ENCODE measurements around the gene DLK1.

DLK1 gene

DNA sequence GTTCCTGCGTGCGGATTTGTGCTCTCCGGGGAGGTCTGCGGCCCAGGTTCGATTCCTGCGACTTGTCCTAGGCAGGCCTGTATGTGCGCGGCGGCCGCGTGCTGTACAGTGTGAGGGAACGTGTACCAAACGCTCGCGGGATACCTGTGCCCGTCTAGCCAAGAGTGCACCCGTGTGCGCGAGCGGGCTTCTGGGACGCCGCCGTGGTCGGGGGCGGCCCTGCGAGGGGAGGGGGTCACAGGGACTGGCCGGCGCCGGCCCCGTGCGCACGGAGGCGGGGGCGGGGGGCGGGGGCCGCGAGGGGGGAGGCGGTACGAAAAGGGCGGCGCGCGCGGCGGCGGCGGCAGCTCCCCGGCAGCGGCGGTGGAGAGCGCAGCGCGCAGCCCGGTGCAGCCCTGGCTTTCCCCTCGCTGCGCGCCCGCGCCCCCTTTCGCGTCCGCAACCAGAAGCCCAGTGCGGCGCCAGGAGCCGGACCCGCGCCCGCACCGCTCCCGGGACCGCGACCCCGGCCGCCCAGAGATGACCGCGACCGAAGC, at the start of gene DLK1:
DLK1 (plus strand) TSS at position 343 of the 536 bp plus-strand sequence; CDS start at position 520, 177 bp downstream.
- DNase-seq (ENCODE audit: low read depth, low spot score), result no peak
- H3K27ac ChIP-seq, result no peak within 1 kb of the TSS

GRCh38 chr14:100677152-100677551, 49.5 kb upstream of the DLK1 start:
- DNase-seq (ENCODE audit: low read depth, low spot score), result no peak
- no peak overlapping the region for H3K27ac ChIP-seq

DNA sequence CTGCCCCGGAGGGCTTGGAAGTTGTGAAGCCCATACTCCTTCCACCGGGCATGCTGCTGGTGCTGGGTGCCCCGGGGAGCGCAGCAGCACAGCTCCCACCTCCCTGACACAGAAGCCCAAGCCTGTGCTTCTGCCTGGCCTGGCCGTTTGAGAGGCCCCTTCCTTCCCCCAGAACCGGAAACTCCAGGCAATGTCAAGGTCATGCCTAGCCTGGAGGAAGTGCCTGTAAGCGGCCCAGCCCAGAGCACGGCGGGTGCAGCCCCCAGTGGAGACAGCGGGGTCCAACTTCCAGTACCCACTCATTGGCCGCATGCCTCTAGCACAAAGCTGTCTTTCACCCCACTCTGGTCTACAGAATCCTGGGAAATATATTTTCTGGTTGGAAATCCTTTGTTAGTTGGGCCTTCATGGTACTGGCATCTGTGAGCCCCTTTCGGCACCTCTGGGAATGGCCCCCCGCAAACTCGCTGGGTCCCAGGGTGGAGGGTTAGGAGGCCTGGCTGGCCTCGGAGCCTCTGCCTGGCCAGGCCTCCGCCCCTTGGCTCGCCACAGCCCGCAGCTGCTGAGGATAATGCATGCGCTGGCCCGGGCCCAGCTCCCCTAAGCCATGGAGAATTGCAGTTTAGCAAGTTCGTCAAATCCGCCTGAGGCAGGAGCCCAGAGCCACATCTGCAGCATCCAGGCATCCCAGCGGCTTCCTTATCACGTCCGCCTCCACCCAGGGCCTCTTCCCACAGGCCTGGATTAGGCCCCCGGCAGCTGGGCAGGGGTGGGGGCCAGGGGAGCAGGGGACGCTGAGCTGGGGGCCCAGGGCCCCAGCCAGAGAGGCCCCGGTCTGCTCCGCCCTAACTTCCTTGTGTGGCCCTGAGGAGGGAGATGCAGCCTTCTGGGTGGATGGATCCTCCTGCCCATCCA, 48.9 kb upstream of the DLK1 start:
- no peak overlapping the region for H3K27ac ChIP-seq
- no peak for DNase-seq (ENCODE audit: low read depth, low spot score)

GRCh38 chr14:100678469-100678828, 48.2 kb upstream of the DLK1 start:
- DNase-seq (ENCODE audit: low read depth, low spot score), result no peak
- H3K27ac ChIP-seq, result no peak overlapping the region

- no peak for DNase-seq (ENCODE audit: low read depth, low spot score)
- no peak overlapping the region for H3K27ac ChIP-seq
Observed at GRCh38 chr14:100679153-100679552, 47.5 kb upstream of the DLK1 start.

DNA sequence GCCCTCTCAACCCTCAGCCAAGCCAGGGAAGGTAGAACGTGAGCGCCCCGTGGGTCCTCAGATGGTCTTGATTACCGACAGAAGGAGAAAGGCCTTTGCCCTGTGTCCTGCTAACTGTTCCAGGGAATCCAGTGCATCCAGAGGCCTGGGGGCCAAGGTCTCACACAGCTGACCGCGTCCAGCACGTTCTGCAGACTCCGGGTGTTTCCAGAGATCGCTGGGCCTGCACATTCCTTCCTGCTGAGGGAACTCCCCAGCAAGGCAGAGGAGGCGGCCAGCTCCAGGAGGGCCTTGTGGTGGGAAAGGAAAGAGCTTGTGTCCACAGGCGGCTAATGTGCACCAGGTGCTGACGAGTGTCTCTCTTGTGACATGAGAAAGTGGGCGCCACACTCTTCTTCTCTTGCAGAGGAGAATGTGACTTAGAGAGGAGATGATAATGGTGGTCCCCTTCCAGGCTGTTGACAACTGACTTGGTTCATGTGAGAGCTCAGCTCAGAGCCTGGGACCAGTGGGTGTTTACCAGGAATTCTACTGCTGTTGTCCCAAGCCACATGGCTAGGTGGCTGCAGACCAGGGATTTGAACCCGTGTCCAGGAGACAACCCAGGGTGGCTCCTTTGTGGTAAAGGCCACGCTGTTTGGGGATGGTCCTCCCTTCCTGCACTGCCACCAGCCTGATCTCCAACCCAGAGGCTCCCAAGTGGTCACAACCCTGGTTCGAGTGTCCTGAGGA, 46.8 kb upstream of the DLK1 start:
- no peak for DNase-seq (ENCODE audit: low read depth, low spot score)

GRCh38 chr14:100680439-100681051, 46.1 kb upstream of the DLK1 start:
- DNase-seq (ENCODE audit: low read depth, low spot score), result no peak
- no peak overlapping the region for H3K27ac ChIP-seq

More for the DNA sequence above, 46.8 kb upstream of the DLK1 start:
- H3K27ac ChIP-seq, result no peak overlapping the region

DNA sequence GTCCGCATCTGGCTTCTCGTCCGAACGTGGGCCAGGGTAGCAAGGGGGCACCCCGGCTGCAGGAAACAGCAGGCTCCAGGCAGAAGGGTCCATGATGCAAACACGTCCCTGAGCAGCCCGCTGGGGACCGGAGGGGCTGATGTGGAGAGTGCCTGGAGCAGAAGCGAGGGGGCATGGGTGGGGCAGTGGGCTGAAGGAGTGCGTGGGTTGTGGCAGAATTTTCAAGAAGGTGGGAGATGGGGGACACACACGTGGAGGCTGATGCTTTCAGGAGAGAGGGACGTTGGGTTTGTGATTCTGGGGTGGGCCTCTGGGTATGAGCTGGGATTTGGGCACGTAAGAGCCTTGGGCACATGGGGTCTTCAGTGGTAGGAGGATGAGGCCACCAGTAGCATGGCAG, 45.6 kb upstream of the DLK1 start:
- no peak overlapping the region for H3K27ac ChIP-seq
- DNase-seq (ENCODE audit: low read depth, low spot score), result no peak

GRCh38 chr14:100682749-100683148, 43.9 kb upstream of the DLK1 start:
- no peak for DNase-seq (ENCODE audit: low read depth, low spot score)
- no peak overlapping the region for H3K27ac ChIP-seq

GRCh38 chr14:100683578-100683977, 43.1 kb upstream of the DLK1 start:
- no peak for DNase-seq (ENCODE audit: low read depth, low spot score)
- no peak overlapping the region for H3K27ac ChIP-seq

DNA sequence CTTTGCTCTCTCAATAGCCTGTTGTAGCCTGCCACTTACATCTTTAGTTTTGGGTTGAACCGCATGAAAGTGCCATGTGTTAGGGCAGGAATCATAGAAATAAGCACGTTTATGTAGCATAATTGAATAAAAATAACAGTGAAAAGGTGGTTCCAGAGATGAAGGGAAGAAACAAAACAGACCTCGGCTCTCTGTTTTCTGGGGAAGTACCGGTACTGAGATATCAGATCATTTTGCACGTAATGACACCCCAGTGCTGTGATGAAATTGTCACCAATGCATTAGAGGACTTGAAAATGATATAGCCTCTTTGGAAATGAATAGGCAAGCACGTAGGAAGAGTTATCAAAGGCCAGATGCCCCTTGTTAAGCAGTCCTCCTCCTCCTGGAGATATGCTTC, 42.5 kb upstream of the DLK1 start:
- DNase-seq (ENCODE audit: low read depth, low spot score), result no peak
- no peak overlapping the region for H3K27ac ChIP-seq

DNA sequence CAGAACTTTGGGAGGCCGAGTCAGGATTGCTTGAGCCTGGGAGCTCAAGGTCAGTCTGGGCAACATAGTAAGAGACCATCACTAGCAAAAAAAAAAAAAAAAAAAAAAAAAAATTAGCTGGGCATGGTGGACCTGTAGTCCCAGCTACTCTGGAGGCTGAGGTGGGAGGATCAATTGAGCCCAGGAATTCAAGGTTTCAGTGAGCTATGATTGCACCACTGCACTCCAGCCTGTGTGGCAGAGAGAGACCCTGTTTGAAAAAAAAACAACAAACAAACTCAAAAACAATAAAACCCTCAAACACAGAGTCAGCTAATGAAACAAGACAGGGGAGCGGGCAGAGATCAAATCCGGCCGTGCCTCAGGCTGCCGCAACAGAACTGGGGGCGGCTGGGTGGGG, 41.7 kb upstream of the DLK1 start:
- H3K27ac ChIP-seq, result no peak overlapping the region
- no peak for DNase-seq (ENCODE audit: low read depth, low spot score)

DNA sequence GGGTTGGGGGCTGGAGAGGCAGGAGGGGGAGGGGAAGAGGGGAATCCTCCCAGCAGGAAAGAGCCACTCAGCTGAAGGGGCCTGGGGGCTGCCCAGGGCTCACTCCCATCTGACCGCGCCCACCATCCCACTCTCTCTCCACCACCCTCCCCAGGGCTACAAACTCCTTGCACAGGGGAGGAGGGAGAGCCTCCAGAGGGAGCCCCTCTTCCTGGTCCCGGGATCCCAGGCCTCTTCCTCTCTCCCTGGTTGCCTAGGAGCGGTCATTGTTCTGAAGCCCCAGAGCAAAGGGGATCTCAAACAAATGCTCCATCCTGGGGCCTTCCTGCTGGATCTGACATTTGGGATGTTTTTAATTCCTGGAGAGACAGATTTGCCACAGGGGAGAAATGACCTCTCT, 39.8 kb upstream of the DLK1 start:
- H3K27ac ChIP-seq, result no peak overlapping the region
- no peak for DNase-seq (ENCODE audit: low read depth, low spot score)

- DNase-seq (ENCODE audit: low read depth, low spot score), result no peak
Observed at GRCh38 chr14:100687386-100687785, 39.3 kb upstream of the DLK1 start.

GRCh38 chr14:100688051-100688450, 38.6 kb upstream of the DLK1 start:
- H3K27ac ChIP-seq, result no peak overlapping the region
- no peak for DNase-seq (ENCODE audit: low read depth, low spot score)

More at GRCh38 chr14:100687386-100687785, 39.3 kb upstream of the DLK1 start:
- H3K27ac ChIP-seq, result no peak overlapping the region

DNA sequence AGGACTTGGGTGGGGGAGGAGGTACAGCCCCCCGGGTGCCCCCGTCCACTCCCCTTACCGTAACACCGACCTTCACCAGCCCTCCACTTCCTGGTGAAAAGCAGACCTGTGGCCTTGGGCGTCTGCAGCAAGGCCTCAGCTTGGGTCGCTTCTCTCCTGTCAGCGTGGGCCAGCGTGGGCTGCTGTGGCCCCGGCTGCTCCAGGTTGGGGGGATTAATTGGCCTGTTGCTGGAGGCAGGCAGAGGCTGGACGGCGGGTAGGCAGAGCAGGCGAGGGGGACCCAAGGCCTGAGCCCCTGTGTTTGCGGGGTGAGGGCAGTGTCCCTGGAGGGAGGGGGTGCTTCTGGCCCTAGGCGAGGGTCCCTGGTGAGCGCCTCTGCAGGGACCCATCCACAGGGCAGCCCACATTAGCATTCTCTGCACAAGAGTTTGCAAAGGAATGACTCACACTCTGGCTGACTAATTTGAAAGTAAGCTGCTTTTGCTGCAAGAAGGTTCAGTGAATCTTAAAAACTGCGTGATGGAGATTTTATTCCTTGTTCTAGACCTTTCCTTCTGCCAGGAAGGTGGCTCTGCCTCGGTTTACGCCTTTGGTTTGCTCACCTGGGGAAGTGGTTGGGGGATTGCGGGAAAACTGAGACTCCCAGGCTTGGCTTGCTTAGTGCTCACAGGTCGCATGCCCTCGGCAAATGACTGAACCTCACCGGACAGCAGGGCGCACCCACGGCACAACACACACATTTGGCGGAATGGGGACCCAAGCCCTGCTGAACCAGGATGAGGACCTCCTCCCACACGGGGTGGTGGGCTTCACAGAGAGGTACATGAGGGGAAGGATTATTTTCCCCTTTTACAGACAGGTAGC, 37.9 kb upstream of the DLK1 start:
- no peak for DNase-seq (ENCODE audit: low read depth, low spot score)
- H3K27ac ChIP-seq, result no peak overlapping the region

- H3K27ac ChIP-seq, result no peak overlapping the region
- DNase-seq (ENCODE audit: low read depth, low spot score), result no peak
Observed at GRCh38 chr14:100690672-100691071, 36.0 kb upstream of the DLK1 start.

DNA sequence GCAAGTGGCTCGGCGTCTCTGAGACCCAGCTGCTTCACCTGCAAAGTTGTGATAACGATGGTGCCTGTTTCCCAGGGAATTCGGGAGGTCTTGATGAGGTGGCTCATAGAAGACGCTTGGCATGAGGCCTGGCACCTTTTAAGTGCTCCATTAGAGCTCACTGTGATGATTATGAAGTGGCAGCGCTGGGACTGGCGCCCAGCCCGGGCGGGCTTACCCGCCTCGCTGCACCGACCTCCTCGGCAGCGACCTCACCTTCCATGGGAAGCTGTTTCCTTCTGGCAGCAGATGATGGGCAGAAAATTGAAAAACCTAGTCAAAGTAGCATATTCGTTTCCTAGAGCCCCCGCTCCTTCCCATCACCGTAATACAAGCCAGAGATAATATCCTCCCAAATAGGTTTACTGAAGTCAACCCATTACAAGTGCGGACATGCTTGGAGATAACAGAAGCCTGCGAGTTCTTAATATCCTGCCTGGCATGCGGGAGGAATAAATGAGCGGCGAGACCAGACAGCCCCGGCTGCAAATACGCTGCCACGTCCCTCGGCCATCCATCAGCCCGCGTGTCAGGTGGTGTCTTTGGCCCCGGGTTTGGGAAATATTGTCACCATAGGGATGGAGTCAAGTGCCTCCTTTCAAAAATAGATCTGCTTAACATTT, 35.2 kb upstream of the DLK1 start:
- DNase-seq (ENCODE audit: low read depth, low spot score), result no peak
- H3K27ac ChIP-seq, result peak overlapping the region; percentile 91

- H3K27ac ChIP-seq, result peak overlapping the region; percentile 91
- DNase-seq (ENCODE audit: low read depth, low spot score), result no peak
Observed at GRCh38 chr14:100692256-100692655, 34.4 kb upstream of the DLK1 start.
